Vagina (tissue), 2 donors: ENCODE measurements around the gene CBX7.

Experiments used
- POLR2A ChIP-seq, 2 donors: fragments of 450-650 bp; IDR thresholded peaks; one replicate each; pipeline ENCODE4 v1.6.1; 2017; ENCODE audit warnings: antibody characterized with exemption in 2 of 2, mild to moderate bottlenecking in 2 of 2, moderate library complexity in 2 of 2
- TF ChIP-seq, protein P1 (sequence below), 3 experiments: fragments of 450-650 bp in 2 of 3; fragments of 200-600 bp in 1 of 3; sonication (generic) in 1 of 3; IDR thresholded peaks; one replicate each; pipeline ENCODE4 v1.5.1; 2017 to 2019; ENCODE audit warnings: antibody characterized with exemption in 3 of 3, mild to moderate bottlenecking in 2 of 3, moderate library complexity in 2 of 3

DNA sequence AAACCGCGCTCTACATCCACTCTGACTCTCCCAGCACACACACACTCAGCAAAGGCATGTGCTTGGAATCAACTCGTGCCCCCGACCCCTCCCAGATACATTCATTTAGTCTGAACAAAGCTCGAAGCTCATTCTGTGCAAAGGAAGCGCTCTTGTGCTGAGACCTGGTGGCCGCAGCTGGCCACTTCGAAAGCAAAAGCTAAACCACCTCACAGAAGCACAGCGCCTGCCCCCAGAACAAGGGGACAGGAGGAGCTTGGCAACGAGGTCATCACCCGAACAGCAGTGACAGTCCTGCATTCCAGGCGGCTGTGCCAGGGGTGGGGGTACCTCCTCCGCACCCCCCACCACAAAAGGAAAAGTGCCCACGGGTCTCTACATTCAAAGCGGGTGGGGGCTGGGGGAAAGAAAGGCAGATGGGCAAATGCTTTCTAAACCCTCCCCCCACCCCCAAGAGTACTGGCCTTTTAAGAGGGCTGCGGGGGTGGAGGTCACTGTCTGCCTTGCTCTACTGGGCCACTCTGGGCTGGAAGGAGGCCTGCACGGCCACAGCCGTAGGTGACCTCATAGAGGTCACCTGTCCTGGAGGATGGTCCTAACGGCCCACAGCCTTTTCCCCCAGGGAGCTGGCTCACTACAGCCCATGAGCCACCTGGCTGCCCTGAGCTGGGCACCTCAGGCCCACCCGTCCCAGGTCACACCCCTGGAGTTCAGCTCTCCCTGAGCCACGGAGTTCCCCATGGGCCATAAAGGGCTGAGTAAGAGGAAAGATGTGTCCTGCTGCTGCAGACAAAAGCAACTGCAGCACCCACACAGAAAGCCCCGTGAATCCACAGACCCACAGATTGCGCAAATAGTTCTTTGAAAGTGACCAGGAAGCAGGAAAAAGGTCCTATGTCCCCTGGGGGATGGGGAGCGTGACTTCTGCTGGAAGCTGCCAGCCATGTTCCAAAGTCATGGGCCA, 21.3 kb downstream of the CBX7 start:
- no peak for TF ChIP-seq POLR2A (IDR thresholded peaks at IDR 0.05)
- TF ChIP-seq, protein P1, sequence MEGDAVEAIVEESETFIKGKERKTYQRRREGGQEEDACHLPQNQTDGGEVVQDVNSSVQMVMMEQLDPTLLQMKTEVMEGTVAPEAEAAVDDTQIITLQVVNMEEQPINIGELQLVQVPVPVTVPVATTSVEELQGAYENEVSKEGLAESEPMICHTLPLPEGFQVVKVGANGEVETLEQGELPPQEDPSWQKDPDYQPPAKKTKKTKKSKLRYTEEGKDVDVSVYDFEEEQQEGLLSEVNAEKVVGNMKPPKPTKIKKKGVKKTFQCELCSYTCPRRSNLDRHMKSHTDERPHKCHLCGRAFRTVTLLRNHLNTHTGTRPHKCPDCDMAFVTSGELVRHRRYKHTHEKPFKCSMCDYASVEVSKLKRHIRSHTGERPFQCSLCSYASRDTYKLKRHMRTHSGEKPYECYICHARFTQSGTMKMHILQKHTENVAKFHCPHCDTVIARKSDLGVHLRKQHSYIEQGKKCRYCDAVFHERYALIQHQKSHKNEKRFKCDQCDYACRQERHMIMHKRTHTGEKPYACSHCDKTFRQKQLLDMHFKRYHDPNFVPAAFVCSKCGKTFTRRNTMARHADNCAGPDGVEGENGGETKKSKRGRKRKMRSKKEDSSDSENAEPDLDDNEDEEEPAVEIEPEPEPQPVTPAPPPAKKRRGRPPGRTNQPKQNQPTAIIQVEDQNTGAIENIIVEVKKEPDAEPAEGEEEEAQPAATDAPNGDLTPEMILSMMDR (IDR thresholded peaks at IDR 0.05) = no peak
